Neural cell (in vitro differentiated cells): Measurements from ENCODE around the gene SCLY. TPM values are rescaled to one million over a fixed set of nuclear protein-coding genes. Genes with fewer than 3 reads are reported as not detected.

ENCODE experiments used
- H2AFZ ChIP-seq: fragments of 200-600, 300-800 bp; sonication (generic), shearing (Covaris generic); 2 replicates; pipeline ENCODE4 v1.6.0; 2014; ENCODE audit warnings: low read depth, mild to moderate bottlenecking, antibody characterized with exemption, low read length, moderate library complexity
- H3F3A ChIP-seq: fragments of 200-600 bp; shearing (Covaris generic); 2 replicates; pipeline ENCODE4 v1.6.1; 2016; ENCODE audit warnings: mild to moderate bottlenecking, moderate library complexity, mixed read lengths, antibody characterized with exemption, low read length; ENCODE audit not compliant: insufficient read depth, poor library complexity, severe bottlenecking
- H3K27ac ChIP-seq: fragments of 200-600, 300-800 bp; sonication (generic), shearing (Covaris generic); 2 replicates; pipeline ENCODE4 v1.5.1; 2014; ENCODE audit warnings: mild to moderate bottlenecking, low read length, moderate library complexity
- H3K27me3 ChIP-seq: fragments of 300-800, 200-600 bp; sonication (generic), shearing (Covaris generic); 2 replicates; pipeline ENCODE4 v1.6.0; 2014; ENCODE audit warnings: mild to moderate bottlenecking, low read depth, low read length, moderate library complexity; ENCODE audit not compliant: insufficient read depth
- H3K36me3 ChIP-seq: fragments of 300-800, 200-600 bp; sonication (generic), shearing (Covaris generic); 2 replicates; pipeline ENCODE4 v1.5.1; 2014; ENCODE audit warnings: mild to moderate bottlenecking, antibody characterized with exemption, low read length, moderate library complexity; ENCODE audit not compliant: insufficient read depth
- H3K4me2 ChIP-seq: fragments of 300-800, 200-600 bp; sonication (generic), shearing (Covaris generic); 2 replicates; pipeline ENCODE4 v1.6.0; 2014; ENCODE audit warnings: mild to moderate bottlenecking, low read length
- H3K4me3 ChIP-seq: fragments of 300-800, 200-600 bp; sonication (generic), shearing (Covaris generic); 2 replicates; pipeline ENCODE4 v1.5.1; 2014; ENCODE audit warnings: mild to moderate bottlenecking, low read length, moderate library complexity
- H3K79me2 ChIP-seq: fragments of 200-600 bp; shearing (Covaris generic); replicated peaks from 2 replicates; pipeline ENCODE4 v1.6.0; 2014; ENCODE audit warnings: mild to moderate bottlenecking, low read length, moderate library complexity; ENCODE audit not compliant: insufficient read depth
- H3K9ac ChIP-seq: fragments of 300-800, 200-600 bp; sonication (generic), shearing (Covaris generic); 2 replicates; pipeline ENCODE4 v1.6.1; 2016; ENCODE audit warnings: mild to moderate bottlenecking, low read length, mixed read lengths
- H3K9me2 ChIP-seq: fragments of 200-600 bp; shearing (Covaris generic); 2 replicates; pipeline ENCODE4 v1.6.1; 2016; ENCODE audit warnings: mild to moderate bottlenecking, low read length, mixed read lengths; ENCODE audit not compliant: insufficient read depth
- H3K9me3 ChIP-seq: fragments of 200-600, 300-800 bp; sonication (generic), shearing (Covaris generic); 2 replicates; pipeline ENCODE4 v1.6.1; 2016; ENCODE audit warnings: mild to moderate bottlenecking, mixed run types, low read length, moderate library complexity, mixed read lengths
- H4K20me1 ChIP-seq: fragments of 200-600 bp; shearing (Covaris generic); 2 replicates; pipeline ENCODE4 v1.6.1; 2016; ENCODE audit warnings: mild to moderate bottlenecking, mixed run types; ENCODE audit not compliant: insufficient read depth
- CTCF ChIP-seq: fragments of 450-650 bp; IDR thresholded peaks from 2 replicates; pipeline ENCODE4 v1.5.1; 2014; ENCODE audit warnings: antibody characterized with exemption, mild to moderate bottlenecking, moderate library complexity; ENCODE audit not compliant: poor library complexity, severe bottlenecking
- EP300 ChIP-seq: fragments of 450-650 bp; conservative IDR thresholded peaks from 2 replicates; pipeline ENCODE4 v1.6.1; 2014; ENCODE audit warnings: antibody characterized with exemption, mild to moderate bottlenecking, moderate library complexity; ENCODE audit not compliant: poor library complexity, severe bottlenecking
- EZH2 ChIP-seq: fragments of 200-600, 300-800 bp; shearing (Covaris generic), sonication (generic); IDR thresholded peaks from 2 replicates; pipeline ENCODE4 v1.6.1; 2014; ENCODE audit warnings: antibody characterized with exemption, low read length, borderline replicate concordance, mild to moderate bottlenecking; ENCODE audit not compliant: insufficient read depth, poor library complexity, severe bottlenecking
- MXI1 ChIP-seq: fragments of 450-650 bp; conservative IDR thresholded peaks from 2 replicates; pipeline ENCODE4 v1.6.1; 2014; ENCODE audit warnings: antibody characterized with exemption, mild to moderate bottlenecking; ENCODE audit not compliant: poor library complexity, severe bottlenecking
- POLR2AphosphoS5 ChIP-seq: IDR thresholded peaks from 2 replicates; pipeline ENCODE4 v1.6.1; 2012
- RAD21 ChIP-seq: fragments of 450-650 bp; conservative IDR thresholded peaks from 2 replicates; pipeline ENCODE4 v1.6.1; 2014; ENCODE audit warnings: antibody characterized with exemption, mild to moderate bottlenecking, moderate library complexity
- REST ChIP-seq: IDR thresholded peaks from 2 replicates; pipeline ENCODE4 v1.6.1; 2012; ENCODE audit warnings: borderline replicate concordance
- SMC3 ChIP-seq: fragments of 450-650 bp; conservative IDR thresholded peaks from 2 replicates; pipeline ENCODE4 v1.6.1; 2014; ENCODE audit warnings: antibody characterized with exemption, mild to moderate bottlenecking, moderate library complexity; ENCODE audit not compliant: poor library complexity
- TAF1 ChIP-seq: IDR thresholded peaks from 2 replicates; pipeline ENCODE4 v1.6.1; 2012; ENCODE audit warnings: low read depth
- polyA plus RNA-seq: library from polyadenylated mRNA; depleted of rRNA; stranded (reverse); fragments of >200 nt; gene quantifications from 2 replicates; pipeline ENCODE4 v1.2.3, GENCODE V29; 2014

The SCLY gene
- polyA plus RNA-seq, 1 donor from 2014 or later, result 15.9 TPM

DNA sequence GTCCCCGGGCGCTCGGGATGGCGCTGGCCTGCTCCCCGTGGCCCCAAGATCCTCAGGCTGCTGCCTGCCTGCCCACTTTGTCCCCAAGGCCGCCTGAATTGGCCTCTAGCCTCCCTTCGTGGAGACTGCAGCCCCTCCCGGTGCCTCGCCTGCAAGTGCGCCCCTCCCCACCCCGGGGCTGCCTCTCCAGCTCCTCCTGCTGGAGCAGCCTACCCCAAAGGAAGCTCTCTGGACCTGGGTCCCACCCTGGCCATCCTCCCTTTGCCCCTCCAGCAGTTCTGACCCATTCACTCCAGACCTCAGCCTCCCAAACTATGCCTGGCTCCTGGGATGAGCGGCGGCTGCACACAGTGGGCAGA is 45.5 kb downstream of the SCLY start:
- no peak overlapping the region for H2AFZ ChIP-seq
- no peak overlapping the region for H3K9ac ChIP-seq
- no peaks in the 10 kb centered on the region for H3K27me3 ChIP-seq
- TF ChIP-seq TAF1 (no peak), MXI1 (no peak), CTCF (no peak), EZH2 (no peak), EP300 (no peak), RAD21 (no peak), POLR2AphosphoS5 (no peak), SMC3 (no peak), REST (no peak)
- H3K9me2 ChIP-seq, result no peaks in the 10 kb centered on the region
- H3K36me3 ChIP-seq, result no peaks in the 10 kb centered on the region
- H3F3A ChIP-seq, result no peaks in the 10 kb centered on the region
- no peaks in the 10 kb centered on the region for H3K79me2 ChIP-seq
- no peaks in the 10 kb centered on the region for H4K20me1 ChIP-seq
- H3K27ac ChIP-seq, result no peak overlapping the region
- no peak overlapping the region for H3K4me2 ChIP-seq
- H3K4me3 ChIP-seq, result no peak overlapping the region
- no peaks in the 10 kb centered on the region for H3K9me3 ChIP-seq

- Histone ChIP-seq H3K9me3 (peaks cover 3% of the 10 kb centered on the region), H3K4me2 (no peak overlapping the region), H3K36me3 (no peaks in the 10 kb centered on the region), H3K27ac (no peak overlapping the region), H3K9ac (no peak overlapping the region), H3F3A (no peaks in the 10 kb centered on the region), H3K9me2 (no peaks in the 10 kb centered on the region), H3K4me3 (no peak overlapping the region), H4K20me1 (no peaks in the 10 kb centered on the region), H3K27me3 (no peaks in the 10 kb centered on the region), H3K79me2 (no peaks in the 10 kb centered on the region), H2AFZ (no peak overlapping the region)
- TF ChIP-seq REST (no peak), CTCF (no peak), EZH2 (no peak), TAF1 (no peak)
Measured at GRCh38 chr2:238106698-238107524, 46.1 kb downstream of the SCLY start.
